Fibroblast of lung (primary cell): ENCODE data around the gene EPS15. TPM values are rescaled to one million over a fixed set of nuclear protein-coding genes. Genes with fewer than 3 reads are reported as not detected.
"Not testable (repeated sequence)": the region's sequence is repeated elsewhere in the genome, so short reads cannot be mapped to it uniquely, and the experiment has no call there.

Source experiments
- DNase-seq, 2 donors: peaks; one replicate each; pipeline versions ENCODE4 v3.0.0 to v3.0.0-alpha.2; 2010; ENCODE audit warnings: low read depth in 2 of 2
- H2AFZ ChIP-seq: 2 replicates; pipeline ENCODE4 v1.5.1; 2012; ENCODE audit warnings: low read length, control low read depth, inconsistent platforms
- H3K27ac ChIP-seq: 2 replicates; pipeline ENCODE4 v1.5.1; 2011; ENCODE audit warnings: low read length, control low read depth; ENCODE audit not compliant: insufficient read depth
- H3K27me3 ChIP-seq: 2 replicates; pipeline ENCODE4 v1.5.1; 2011; ENCODE audit warnings: mild to moderate bottlenecking, low read length; ENCODE audit not compliant: control insufficient read depth, insufficient read depth
- H3K36me3 ChIP-seq: 2 replicates; pipeline ENCODE4 v1.5.1; 2011; ENCODE audit warnings: low read length; ENCODE audit not compliant: control insufficient read depth, insufficient read depth
- H3K4me1 ChIP-seq: 2 replicates; pipeline ENCODE4 v1.5.1; 2011; ENCODE audit warnings: low read length; ENCODE audit not compliant: control insufficient read depth, insufficient read depth; ENCODE audit errors: extremely low read depth
- H3K4me2 ChIP-seq: 2 replicates; pipeline ENCODE4 v1.5.1; 2011; ENCODE audit warnings: low read length, control low read depth; ENCODE audit not compliant: insufficient read depth; ENCODE audit errors: extremely low read depth
- H3K4me3 ChIP-seq, 4 experiments: fragments of 200-600 bp in 1 of 4; sonication (generic) in 1 of 4; replicated peaks in 1 of 4; 2 replicates each; pipeline ENCODE4 v1.5.1; 2011 to 2016; ENCODE audit warnings: low read length in 4 of 4, low read depth in 3 of 4, mild to moderate bottlenecking in 3 of 4, control low read depth in 2 of 4, inconsistent platforms in 1 of 4, mixed read lengths in 1 of 4; ENCODE audit not compliant: insufficient read depth in 1 of 4; ENCODE audit errors: control extremely low read depth in 1 of 4
- H3K79me2 ChIP-seq: 2 replicates; pipeline ENCODE4 v1.5.1; 2012; ENCODE audit warnings: mild to moderate bottlenecking, low read length, inconsistent platforms; ENCODE audit not compliant: control insufficient read depth, insufficient read depth
- H3K9ac ChIP-seq: 2 replicates; pipeline ENCODE4 v1.5.1; 2011; ENCODE audit warnings: mild to moderate bottlenecking, low read length, control low read depth; ENCODE audit not compliant: insufficient read depth
- H3K9me3 ChIP-seq: 2 replicates; pipeline ENCODE4 v1.5.1; 2012; ENCODE audit warnings: low read depth, low read length; ENCODE audit not compliant: control insufficient read depth, insufficient read depth
- H4K20me1 ChIP-seq: 2 replicates; pipeline ENCODE4 v1.5.1; 2011; ENCODE audit warnings: low read length; ENCODE audit not compliant: control insufficient read depth, insufficient read depth; ENCODE audit errors: extremely low read depth
- EZH2 ChIP-seq: IDR thresholded peaks from 2 replicates; pipeline ENCODE4 v1.5.1; 2012; ENCODE audit warnings: low read length, control low read depth, mild to moderate bottlenecking; ENCODE audit errors: missing control alignments
- polyA plus RNA-seq, 2 donors: library from polyadenylated mRNA; depleted of rRNA in 1 of 2; stranded (reverse) in 1 of 2; unstranded in 1 of 2; fragments of >200 nt; gene quantifications; 2 replicates each; pipeline ENCODE4 v1.2.1, GENCODE V29; 2011 to 2012; ENCODE audit warnings: missing spikeins in 1 of 2
- total RNA-seq: library from RNA; depleted of rRNA; stranded (reverse); fragments of >200 nt; gene quantifications from 2 replicates; pipeline ENCODE4 v1.2.1, GENCODE V29; 2014
- TF ChIP-seq, protein P1 (sequence below), 2 donors: IDR thresholded peaks in 1 of 2; conservative IDR thresholded peaks in 1 of 2; 1 replicate in 1 of 2; 2 replicates in 1 of 2; pipeline ENCODE4 v1.5.1; 2011 to 2012; ENCODE audit warnings: low read length in 2 of 2, control low read depth in 1 of 2, inconsistent platforms in 1 of 2, low read depth in 1 of 2, mild to moderate bottlenecking in 1 of 2

EPS15 gene
- total and polyA plus RNA-seq, 2 donors (not counting 1 experiment from before 2014, with no cell fraction given) = 67.7 to 75.5 TPM

DNA sequence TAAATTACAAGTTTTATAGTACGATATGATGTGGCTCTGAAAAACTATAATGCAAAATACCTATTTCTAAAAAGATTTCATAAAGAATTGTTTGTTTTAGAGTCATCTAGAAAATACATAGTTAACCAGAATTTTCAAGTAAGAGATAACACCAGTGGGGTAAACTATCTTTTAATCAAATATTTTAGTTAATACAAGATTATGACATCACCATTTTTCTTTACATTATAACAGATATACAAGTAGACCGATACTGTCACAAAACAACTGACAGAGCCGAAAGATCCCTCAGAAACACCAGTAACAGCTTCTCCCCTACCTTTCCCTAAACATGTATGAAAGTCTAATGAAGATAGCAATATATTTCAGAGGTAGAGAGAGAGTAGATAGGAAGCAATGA lies 54.2 kb downstream of the EPS15 start:
- no peak overlapping the region for H3K27ac ChIP-seq
- H3K79me2 ChIP-seq = no peaks in the 10 kb centered on the region
- H3K36me3 ChIP-seq = no peaks in the 10 kb centered on the region
- no peaks in the 10 kb centered on the region for H3K4me1 ChIP-seq
- TF ChIP-seq EZH2 = no peak
- TF ChIP-seq, protein P1, sequence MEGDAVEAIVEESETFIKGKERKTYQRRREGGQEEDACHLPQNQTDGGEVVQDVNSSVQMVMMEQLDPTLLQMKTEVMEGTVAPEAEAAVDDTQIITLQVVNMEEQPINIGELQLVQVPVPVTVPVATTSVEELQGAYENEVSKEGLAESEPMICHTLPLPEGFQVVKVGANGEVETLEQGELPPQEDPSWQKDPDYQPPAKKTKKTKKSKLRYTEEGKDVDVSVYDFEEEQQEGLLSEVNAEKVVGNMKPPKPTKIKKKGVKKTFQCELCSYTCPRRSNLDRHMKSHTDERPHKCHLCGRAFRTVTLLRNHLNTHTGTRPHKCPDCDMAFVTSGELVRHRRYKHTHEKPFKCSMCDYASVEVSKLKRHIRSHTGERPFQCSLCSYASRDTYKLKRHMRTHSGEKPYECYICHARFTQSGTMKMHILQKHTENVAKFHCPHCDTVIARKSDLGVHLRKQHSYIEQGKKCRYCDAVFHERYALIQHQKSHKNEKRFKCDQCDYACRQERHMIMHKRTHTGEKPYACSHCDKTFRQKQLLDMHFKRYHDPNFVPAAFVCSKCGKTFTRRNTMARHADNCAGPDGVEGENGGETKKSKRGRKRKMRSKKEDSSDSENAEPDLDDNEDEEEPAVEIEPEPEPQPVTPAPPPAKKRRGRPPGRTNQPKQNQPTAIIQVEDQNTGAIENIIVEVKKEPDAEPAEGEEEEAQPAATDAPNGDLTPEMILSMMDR (conservative IDR thresholded peaks at IDR 0.05 in 1 of 2, IDR thresholded peaks at IDR 0.05 in 1 of 2; ENCODE audit: low read depth in 1 of 2, low read length in 2 of 2) = no peak
- no peak overlapping the region for H3K9ac ChIP-seq
- no peak overlapping the region for H2AFZ ChIP-seq
- no peaks in the 10 kb centered on the region for H4K20me1 ChIP-seq
- H3K9me3 ChIP-seq = no peaks in the 10 kb centered on the region
- no peak overlapping the region for H3K4me3 ChIP-seq
- no peak for DNase-seq
- H3K27me3 ChIP-seq = no peaks in the 10 kb centered on the region
- no peak overlapping the region for H3K4me2 ChIP-seq

DNA sequence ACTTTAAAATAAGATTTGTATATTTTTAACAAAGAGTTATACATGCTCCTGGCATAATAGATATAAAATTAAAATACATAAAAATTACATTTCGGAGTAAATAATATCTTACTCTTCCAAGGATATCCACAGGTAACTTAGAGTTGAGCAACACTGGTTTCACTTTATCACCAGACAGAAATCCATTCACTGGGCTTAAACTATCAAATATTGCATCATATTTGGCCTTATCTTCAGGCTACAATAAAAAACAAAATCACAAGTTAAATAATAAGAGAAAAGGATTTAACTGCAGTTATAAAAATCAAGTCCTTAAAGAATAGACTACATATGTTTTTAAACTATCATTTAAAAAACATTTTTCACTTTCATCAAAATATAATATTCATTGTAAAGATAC lies 55.5 kb downstream of the EPS15 start:
- no peak overlapping the region for H3K27ac ChIP-seq
- no peaks in the 10 kb centered on the region for H3K36me3 ChIP-seq
- H3K27me3 ChIP-seq = no peaks in the 10 kb centered on the region
- no peaks in the 10 kb centered on the region for H3K79me2 ChIP-seq
- H3K4me1 ChIP-seq = no peaks in the 10 kb centered on the region
- no peak for DNase-seq
- no peak overlapping the region for H3K4me3 ChIP-seq
- no peaks in the 10 kb centered on the region for H4K20me1 ChIP-seq
- no peak overlapping the region for H2AFZ ChIP-seq
- TF ChIP-seq EZH2 = no peak
- TF ChIP-seq, protein P1 (conservative IDR thresholded peaks at IDR 0.05 in 1 of 2, IDR thresholded peaks at IDR 0.05 in 1 of 2; ENCODE audit: low read depth in 1 of 2, low read length in 2 of 2) = no peak
- no peak overlapping the region for H3K9ac ChIP-seq
- H3K4me2 ChIP-seq = no peak overlapping the region
- no peaks in the 10 kb centered on the region for H3K9me3 ChIP-seq

DNA sequence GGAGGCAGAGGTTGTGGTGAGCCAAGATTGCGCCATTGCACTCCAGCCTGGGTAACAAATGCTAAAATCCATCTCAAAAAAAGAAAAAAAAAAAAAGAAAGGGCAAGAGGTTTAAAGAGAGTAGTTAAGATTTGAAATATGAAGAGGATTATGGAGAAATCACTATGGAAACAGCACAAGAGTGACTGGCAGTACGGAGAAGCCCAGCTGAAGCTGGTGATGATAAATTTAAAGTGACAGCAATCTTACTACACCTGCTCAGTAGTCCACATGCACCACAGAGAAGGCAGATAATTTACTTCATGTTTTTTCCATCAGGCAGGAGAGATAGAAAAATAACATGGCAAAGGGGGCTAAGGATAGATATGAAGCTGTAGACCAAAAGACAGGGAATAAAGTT lies 56.8 kb downstream of the EPS15 start:
- H3K4me2 ChIP-seq, H4K20me1 ChIP-seq, H2AFZ ChIP-seq, DNase-seq, H3K27ac ChIP-seq, H3K9me3 ChIP-seq, H3K9ac ChIP-seq, H3K4me3 ChIP-seq, H3K79me2 ChIP-seq, H3K27me3 ChIP-seq, H3K4me1 ChIP-seq, H3K36me3 ChIP-seq: not testable (repeated sequence)
